ENCODE measurements around the gene RNF214.
"Not testable (repeated sequence)": the region's sequence is repeated elsewhere in the genome, so short reads cannot be mapped to it uniquely, and the experiment has no call there.

Gene RNF214

GRCh38 chr11:117232092-117232878 is at the start of gene RNF214:
Gene RNF214, plus strand, starts transcription at chr11:117232671. Its CDS starts 1,602 bp downstream, at chr11:117234273.
- DNase-seq (ENCODE audit: low read depth in 2 of 2): peak; percentile 61 to 71

DNA sequence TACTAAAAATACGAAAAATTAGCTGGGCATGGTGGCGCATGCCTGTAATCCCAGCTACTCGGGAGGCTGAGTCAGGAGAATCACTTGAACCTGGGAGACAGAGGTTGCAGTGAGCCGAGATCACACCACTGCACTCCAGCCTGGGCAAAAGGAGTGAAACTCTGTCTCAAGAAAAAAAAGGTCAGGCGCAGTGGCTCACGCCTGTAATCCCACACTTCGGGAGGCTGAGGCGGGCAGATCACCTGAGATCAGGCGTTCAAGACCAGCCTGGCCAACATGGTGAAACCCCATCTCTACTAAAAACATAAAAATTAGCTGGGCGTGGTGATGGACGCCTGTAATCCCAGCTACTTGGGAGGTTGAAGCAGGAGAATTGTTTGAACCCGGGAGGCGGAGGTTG is 49.3 kb upstream of the RNF214 start:
- DNase-seq (ENCODE audit: low read depth in 2 of 2): not testable (repeated sequence)

DNA sequence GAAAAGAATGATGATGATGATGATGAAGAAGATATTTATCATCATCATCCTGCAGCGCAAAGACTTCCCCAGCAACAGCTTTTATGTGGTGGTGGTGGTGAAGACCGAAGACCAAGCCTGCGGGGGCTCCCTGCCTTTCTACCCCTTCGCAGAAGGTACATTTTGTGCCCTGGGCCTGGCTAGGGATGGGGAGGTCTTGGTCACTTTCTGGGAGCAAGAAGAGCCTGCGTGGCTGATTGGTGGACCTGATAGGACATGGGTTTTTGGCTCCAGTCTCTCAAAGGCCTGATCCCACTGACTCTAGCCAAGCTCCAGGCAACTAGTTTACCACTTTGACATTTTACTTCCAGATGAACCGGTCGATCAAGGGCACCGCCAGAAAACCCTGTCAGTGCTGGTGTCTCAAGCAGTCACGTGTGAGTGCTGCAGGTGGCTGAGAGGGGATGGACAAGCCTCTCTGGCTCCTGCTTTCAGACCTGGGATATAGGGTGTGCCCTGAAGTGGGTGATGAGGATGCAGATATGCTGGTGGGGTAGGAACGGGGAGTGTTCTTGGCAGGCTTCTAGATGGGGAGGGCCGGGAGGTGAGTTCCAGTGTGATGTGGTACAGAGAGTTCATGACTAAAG is 48.6 kb upstream of the RNF214 start:
- no peak for DNase-seq (ENCODE audit: low read depth in 2 of 2)

DNA sequence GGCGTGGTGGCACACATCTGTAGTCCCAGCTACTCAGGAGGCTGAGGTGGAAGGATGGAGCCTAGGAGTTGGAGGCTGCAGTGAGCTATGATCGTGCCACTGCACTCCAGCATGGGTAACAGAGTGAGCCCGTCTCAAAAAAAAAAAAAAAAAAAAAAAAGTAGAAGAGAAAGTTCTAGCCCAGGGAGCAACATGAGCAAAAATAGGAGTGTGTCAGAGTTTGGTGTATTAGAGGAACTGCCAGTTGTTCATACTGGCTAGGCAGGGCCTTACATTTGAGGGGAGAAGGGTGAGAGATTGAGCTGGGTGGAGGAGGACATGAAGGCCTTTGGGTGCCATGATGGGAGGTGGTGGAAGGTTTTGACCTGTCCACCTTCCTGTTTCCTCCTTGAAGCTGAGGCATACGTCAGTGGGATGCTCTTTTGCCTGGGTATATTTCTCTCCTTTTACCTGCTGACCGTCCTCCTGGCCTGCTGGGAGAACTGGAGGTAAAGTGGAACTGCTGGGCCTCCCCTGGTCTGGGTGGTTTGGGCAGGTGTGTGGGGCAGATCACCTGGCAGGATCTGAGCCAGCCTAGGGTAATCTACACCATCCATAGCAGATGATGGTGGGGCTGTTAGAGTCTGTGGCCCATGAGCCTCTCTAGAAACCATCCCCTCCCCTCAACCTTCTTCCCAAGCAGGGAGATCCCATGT is 46.6 kb upstream of the RNF214 start:
- DNase-seq (ENCODE audit: low read depth in 2 of 2): no peak

GRCh38 chr11:117186431-117186761 is 46.1 kb upstream of the RNF214 start:
- no peak for DNase-seq (ENCODE audit: low read depth in 2 of 2)

GRCh38 chr11:117187007-117187406 is 45.5 kb upstream of the RNF214 start:
- no peak for DNase-seq (ENCODE audit: low read depth in 2 of 2)

GRCh38 chr11:117187428-117187798 is 45.1 kb upstream of the RNF214 start:
- no peak for DNase-seq (ENCODE audit: low read depth in 2 of 2)

GRCh38 chr11:117187799-117188481 is 44.5 kb upstream of the RNF214 start:
- no peak for DNase-seq (ENCODE audit: low read depth in 2 of 2)

DNA sequence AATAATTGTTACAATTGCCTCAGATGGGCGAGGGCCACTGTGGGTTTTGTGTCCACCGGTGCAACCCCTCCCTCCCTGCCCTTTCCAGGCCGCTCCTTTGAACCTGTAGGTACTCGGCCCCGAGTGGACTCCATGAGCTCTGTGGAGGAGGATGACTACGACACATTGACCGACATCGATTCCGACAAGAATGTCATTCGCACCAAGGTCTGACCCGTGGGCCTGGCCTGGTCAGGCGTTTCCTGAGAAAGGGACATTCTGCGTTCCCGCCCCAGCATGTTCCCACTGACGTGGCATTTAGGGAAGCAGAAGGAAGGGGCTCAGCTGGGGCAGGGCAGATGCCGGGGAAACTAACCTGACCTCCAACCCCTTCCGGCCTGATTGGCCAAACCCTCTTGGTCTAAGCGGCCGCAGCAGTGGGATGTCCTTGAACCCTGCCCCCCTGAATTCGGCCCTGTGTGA is 43.8 kb upstream of the RNF214 start:
- DNase-seq (ENCODE audit: low read depth in 2 of 2): no peak

- no peak for DNase-seq (ENCODE audit: low read depth in 2 of 2)
Observed at GRCh38 chr11:117189191-117189940, 43.1 kb upstream of the RNF214 start.

- DNase-seq (ENCODE audit: low read depth in 2 of 2): no peak
Observed at GRCh38 chr11:117189941-117190544, 42.4 kb upstream of the RNF214 start.

- DNase-seq (ENCODE audit: low read depth in 2 of 2): no peak
Observed at GRCh38 chr11:117191680-117192400, 40.6 kb upstream of the RNF214 start.

GRCh38 chr11:117192401-117192875 is 40.0 kb upstream of the RNF214 start:
- no peak for DNase-seq (ENCODE audit: low read depth in 2 of 2)

DNA sequence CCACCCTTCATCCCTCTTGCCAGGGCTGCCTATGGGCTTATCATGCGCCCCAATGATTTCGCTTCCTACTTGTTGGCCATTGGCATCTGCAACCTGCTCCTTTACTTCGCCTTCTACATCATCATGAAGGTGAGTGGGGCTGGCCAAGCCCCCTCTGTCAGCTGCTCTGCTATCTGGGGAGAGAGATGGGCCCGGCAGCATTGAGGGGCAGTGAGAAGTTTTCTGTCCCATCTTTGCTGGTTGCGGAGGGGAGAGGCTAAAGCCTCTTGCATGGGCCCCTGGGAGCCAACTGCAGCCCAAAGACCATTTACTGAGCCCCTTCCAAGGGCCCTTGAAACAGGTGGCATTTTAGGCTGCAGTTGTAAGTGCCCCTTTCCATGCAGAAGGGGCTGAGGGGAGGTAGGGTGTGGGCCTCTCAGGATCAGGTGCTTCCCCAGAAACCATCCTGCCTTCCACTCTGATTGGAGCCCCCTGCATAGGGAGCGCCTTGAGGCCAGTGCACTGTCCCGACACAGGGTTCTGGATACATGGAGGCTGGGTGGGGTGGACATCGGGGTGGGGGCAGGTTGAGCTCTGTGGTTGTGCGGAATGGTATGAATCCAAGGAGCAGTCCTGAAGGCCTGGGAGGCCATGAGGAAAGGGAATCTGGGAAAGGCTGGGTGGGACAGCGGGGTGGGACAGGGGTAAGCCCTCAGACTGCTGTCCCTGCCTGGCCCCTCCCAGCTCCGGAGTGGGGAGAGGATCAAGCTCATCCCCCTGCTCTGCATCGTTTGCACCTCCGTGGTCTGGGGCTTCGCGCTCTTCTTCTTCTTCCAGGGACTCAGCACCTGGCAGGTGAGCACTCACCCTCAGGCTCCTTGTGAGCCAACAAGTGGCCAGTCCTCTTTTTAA is 39.1 kb upstream of the RNF214 start:
- DNase-seq (ENCODE audit: low read depth in 2 of 2): no peak

DNA sequence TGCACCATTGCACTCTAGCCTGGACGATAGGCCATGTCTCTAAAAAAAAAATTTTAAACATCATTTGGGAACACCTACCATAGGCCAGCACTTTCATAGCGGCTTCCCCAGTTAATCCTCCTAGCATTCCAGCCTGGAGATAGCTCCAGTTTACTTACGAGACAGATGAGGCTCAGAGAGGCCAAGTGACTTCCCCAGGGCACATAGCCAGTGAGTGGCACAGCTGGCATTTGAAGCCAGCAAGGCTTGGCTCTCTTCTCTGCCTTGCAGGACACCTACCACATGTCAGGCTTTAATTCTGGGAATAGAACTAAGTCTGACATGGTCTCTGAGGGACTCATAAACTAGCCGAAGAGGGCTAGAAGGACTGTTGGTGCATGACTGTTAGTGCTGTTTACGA is 38.2 kb upstream of the RNF214 start:
- DNase-seq (ENCODE audit: low read depth in 2 of 2): no peak

GRCh38 chr11:117195258-117195657 is 37.2 kb upstream of the RNF214 start:
- no peak for DNase-seq (ENCODE audit: low read depth in 2 of 2)

GRCh38 chr11:117195761-117196160 is 36.7 kb upstream of the RNF214 start:
- no peak for DNase-seq (ENCODE audit: low read depth in 2 of 2)

DNA sequence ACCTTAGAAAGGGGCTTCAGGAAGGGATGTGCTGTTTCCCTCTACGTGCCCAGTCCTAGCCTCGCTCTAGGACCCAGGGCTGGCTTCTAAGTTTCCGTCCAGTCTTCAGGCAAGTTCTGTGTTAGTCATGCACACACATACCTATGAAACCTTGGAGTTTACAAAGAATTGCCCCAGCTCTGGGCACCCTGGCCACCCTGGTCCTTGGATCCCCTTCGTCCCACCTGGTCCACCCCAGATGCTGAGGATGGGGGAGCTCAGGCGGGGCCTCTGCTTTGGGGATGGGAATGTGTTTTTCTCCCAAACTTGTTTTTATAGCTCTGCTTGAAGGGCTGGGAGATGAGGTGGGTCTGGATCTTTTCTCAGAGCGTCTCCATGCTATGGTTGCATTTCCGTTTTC is 35.5 kb upstream of the RNF214 start:
- DNase-seq (ENCODE audit: low read depth in 2 of 2): no peak
